ENCODE results near the gene TXNL4A. TPM values are rescaled to one million over a fixed set of nuclear protein-coding genes. Genes with fewer than 3 reads are reported as not detected.
"Not testable (repeated sequence)": the region's sequence is repeated elsewhere in the genome, so short reads cannot be mapped to it uniquely, and the experiment has no call there.

The TXNL4A gene
- total and polyA plus RNA-seq, 2 donors (not counting 1 experiment from before 2014, with no cell fraction given), result 38.9 to 67.8 TPM

DNA sequence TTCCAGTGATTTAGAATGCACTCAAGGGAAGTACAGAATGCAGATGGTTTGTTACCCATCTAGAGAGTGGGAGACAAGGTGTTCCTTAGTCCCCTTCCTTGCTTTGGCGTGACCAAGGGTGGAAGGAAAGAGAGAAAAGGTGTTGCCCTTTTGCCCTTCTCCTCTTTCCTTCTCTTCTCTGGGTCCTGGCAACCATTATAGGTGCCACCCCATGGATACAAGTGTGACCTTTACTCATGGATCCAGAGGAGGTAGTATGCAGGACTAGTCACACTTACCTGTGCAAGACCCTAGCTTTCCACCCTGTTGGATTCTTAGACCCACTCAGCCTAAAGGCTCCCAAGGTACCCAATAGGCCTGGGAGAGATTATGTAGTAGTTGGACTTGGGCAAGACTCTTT, 34.2 kb upstream of the TXNL4A start:
- Histone ChIP-seq H3K27me3 (replicated peaks in 1 of 4; ENCODE audit: control extremely low read depth in 1 of 4, control insufficient read depth in 3 of 4, insufficient read depth in 4 of 4, low read length in 3 of 4) (no peaks in the 10 kb centered on the region), H3K4me3 (ENCODE audit: control extremely low read depth in 1 of 5, extremely low read depth in 1 of 5, insufficient read depth in 1 of 5, low read depth in 2 of 5, low read length in 4 of 5) (no peak overlapping the region), H3K9me3 (ENCODE audit: control extremely low read depth in 1 of 3, control insufficient read depth in 2 of 3, insufficient read depth in 1 of 3, low read length in 2 of 3) (peaks cover 14 to 86% (median 45%) of the 10 kb centered on the region in 3 donors), H3K36me3 (replicated peaks in 1 of 2; ENCODE audit: control extremely low read depth in 1 of 2, control insufficient read depth in 1 of 2, extremely low read depth in 1 of 2, insufficient read depth in 2 of 2, low read length in 1 of 2) (no peaks in the 10 kb centered on the region), H4K20me1 (ENCODE audit: control insufficient read depth, insufficient read depth, low read length, poor library complexity, severe bottlenecking) (no peaks in the 10 kb centered on the region), H3K79me2 (ENCODE audit: control insufficient read depth, insufficient read depth, low read length) (no peaks in the 10 kb centered on the region), H3K4me2 (replicated peaks; ENCODE audit: low read depth, low read length, poor library complexity, severe bottlenecking) (no peak overlapping the region), H3K9ac (ENCODE audit: low read length) (no peak overlapping the region), H3K4me1 (ENCODE audit: control insufficient read depth in 2 of 2, insufficient read depth in 2 of 2, low read length in 2 of 2) (no peaks in the 10 kb centered on the region), H3K27ac (ENCODE audit: low read length in 2 of 2) (no peak overlapping the region), H2AFZ (ENCODE audit: insufficient read depth, low read depth, low read length, poor library complexity, severe bottlenecking) (no peak overlapping the region)
- no peak for TF ChIP-seq EZH2 (IDR thresholded peaks at IDR 0.05; ENCODE audit: borderline replicate concordance, insufficient read depth, low read depth, low read length, poor library complexity, severe bottlenecking)
- TF ChIP-seq, protein P1, sequence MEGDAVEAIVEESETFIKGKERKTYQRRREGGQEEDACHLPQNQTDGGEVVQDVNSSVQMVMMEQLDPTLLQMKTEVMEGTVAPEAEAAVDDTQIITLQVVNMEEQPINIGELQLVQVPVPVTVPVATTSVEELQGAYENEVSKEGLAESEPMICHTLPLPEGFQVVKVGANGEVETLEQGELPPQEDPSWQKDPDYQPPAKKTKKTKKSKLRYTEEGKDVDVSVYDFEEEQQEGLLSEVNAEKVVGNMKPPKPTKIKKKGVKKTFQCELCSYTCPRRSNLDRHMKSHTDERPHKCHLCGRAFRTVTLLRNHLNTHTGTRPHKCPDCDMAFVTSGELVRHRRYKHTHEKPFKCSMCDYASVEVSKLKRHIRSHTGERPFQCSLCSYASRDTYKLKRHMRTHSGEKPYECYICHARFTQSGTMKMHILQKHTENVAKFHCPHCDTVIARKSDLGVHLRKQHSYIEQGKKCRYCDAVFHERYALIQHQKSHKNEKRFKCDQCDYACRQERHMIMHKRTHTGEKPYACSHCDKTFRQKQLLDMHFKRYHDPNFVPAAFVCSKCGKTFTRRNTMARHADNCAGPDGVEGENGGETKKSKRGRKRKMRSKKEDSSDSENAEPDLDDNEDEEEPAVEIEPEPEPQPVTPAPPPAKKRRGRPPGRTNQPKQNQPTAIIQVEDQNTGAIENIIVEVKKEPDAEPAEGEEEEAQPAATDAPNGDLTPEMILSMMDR (IDR thresholded peaks at IDR 0.05), result no peak
- ATAC-seq (ENCODE audit: low read depth), result no peak
- Mint-ChIP-seq H3K27ac (no peak overlapping the region), H3K4me1 (no peaks in the 10 kb centered on the region), H3K4me3 (no peak overlapping the region), H3K27me3 (no peaks in the 10 kb centered on the region), H3K9me3 (ENCODE audit: insufficient read depth) (peaks cover 29% of the 10 kb centered on the region)
- POLR2A ChIA-PET, result no interaction called here
- CTCF ChIA-PET, result no interaction called here
- WGBS (ENCODE audit: insufficient coverage), result no CpG with 5 or more reads among the region's 1 CpG
- DNase-seq, result peak; percentile 62
- intact Hi-C loops (cut with micrococcal nuclease), result no loop called here

DNA sequence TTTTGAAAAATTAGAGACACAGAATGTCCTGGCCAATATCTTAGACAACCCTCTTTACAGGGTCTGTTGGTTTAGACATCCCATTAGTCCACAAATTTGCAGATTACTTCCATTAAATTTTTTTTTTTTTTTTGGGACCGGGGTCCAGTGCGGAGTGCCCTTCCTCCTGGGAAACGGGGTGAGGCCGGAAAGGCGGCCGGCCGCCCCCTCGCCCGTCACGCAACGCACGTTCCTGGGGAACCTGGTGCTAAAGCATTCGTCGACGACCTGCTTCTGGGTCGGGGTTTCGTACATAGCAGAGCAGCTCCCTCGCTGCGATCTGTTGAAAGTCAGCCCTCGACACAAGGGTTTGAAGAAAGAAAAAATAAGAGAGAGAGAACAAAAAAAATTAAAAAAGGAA, 24.4 kb upstream of the TXNL4A start:
- intact Hi-C loops (cut with micrococcal nuclease), result no loop called here
- 99% methylated on average over 19 of the region's 20 CpGs for WGBS (ENCODE audit: insufficient coverage)
- DNase-seq (no peak), ATAC-seq (ENCODE audit: low read depth) (no peak)
- no peaks in the 10 kb centered on the region for H3K36me3 ChIP-seq (replicated peaks in 1 of 2; ENCODE audit: control extremely low read depth in 1 of 2, control insufficient read depth in 1 of 2, extremely low read depth in 1 of 2, insufficient read depth in 2 of 2, low read length in 1 of 2)
- H3K9me3 ChIP-seq (ENCODE audit: control extremely low read depth in 1 of 3, control insufficient read depth in 2 of 3, insufficient read depth in 1 of 3, low read length in 2 of 3), result peaks cover 0 to 50% (median 0%) of the 10 kb centered on the region in 3 donors
- Mint-ChIP-seq H3K27me3 (no peaks in the 10 kb centered on the region), H3K4me1 (no peaks in the 10 kb centered on the region), H3K9me3 (ENCODE audit: insufficient read depth) (peaks cover 22% of the 10 kb centered on the region), H3K27ac (no peak overlapping the region), H3K4me3 (no peak overlapping the region)
- no peak overlapping the region for H3K4me3 ChIP-seq (ENCODE audit: control extremely low read depth in 1 of 5, extremely low read depth in 1 of 5, insufficient read depth in 1 of 5, low read depth in 2 of 5, low read length in 4 of 5)
- H3K79me2 ChIP-seq (ENCODE audit: control insufficient read depth, insufficient read depth, low read length), result no peaks in the 10 kb centered on the region
- TF ChIP-seq EZH2 (IDR thresholded peaks at IDR 0.05; ENCODE audit: borderline replicate concordance, insufficient read depth, low read depth, low read length, poor library complexity, severe bottlenecking), result no peak
- TF ChIP-seq, protein P1 (IDR thresholded peaks at IDR 0.05), result no peak
- no peak overlapping the region for H3K4me2 ChIP-seq (replicated peaks; ENCODE audit: low read depth, low read length, poor library complexity, severe bottlenecking)
- H2AFZ ChIP-seq (ENCODE audit: insufficient read depth, low read depth, low read length, poor library complexity, severe bottlenecking), result no peak overlapping the region
- ChIA-PET CTCF (no interaction called here), POLR2A (no interaction called here)
- H3K27me3 ChIP-seq (replicated peaks in 1 of 4; ENCODE audit: control extremely low read depth in 1 of 4, control insufficient read depth in 3 of 4, insufficient read depth in 4 of 4, low read length in 3 of 4), result no peaks in the 10 kb centered on the region
- H3K4me1 ChIP-seq (ENCODE audit: control insufficient read depth in 2 of 2, insufficient read depth in 2 of 2, low read length in 2 of 2), result no peaks in the 10 kb centered on the region
- H3K9ac ChIP-seq (ENCODE audit: low read length), result no peak overlapping the region
- H3K27ac ChIP-seq (ENCODE audit: low read length in 2 of 2), result no peak overlapping the region
- no peaks in the 10 kb centered on the region for H4K20me1 ChIP-seq (ENCODE audit: control insufficient read depth, insufficient read depth, low read length, poor library complexity, severe bottlenecking)

DNA sequence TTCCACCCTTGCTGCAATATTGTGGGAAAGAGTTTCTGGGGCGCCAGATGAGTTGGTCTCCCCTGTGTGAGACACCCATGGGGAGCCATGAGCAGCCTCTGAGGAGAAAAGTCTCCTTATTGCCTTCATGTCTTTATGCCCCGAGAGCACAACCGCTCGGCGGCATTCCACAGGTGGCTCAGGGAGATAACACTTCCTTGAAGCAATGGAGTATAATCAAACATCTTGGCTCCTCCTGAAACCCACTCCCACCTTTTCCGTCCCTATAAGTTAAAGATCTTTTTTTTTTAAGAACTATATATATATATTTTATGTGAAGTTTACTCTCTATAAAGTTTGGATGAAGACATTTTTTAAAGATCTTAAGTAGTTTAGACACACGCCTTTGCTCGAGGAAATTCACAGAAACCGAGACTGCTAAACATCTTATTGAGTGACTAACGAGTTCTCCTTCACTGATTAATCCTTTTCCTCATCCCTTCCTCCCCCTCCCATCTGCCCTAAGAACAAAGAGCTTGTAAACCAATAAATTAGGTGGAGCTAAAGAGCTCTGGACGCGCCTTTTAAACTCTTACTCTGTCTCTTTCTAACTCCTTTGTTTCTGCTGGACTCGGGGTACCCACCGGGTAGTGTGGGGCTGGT, 23.3 kb upstream of the TXNL4A start:
- WGBS (ENCODE audit: insufficient coverage), result 100% methylated on average over 1 of the region's 14 CpGs
- H3K4me1 Mint-ChIP-seq; H4K20me1 ChIP-seq (ENCODE audit: control insufficient read depth, insufficient read depth, low read length, poor library complexity, severe bottlenecking); intact Hi-C loops (cut with micrococcal nuclease); H3K4me3 Mint-ChIP-seq; H3K27ac ChIP-seq (ENCODE audit: low read length in 2 of 2); H2AFZ ChIP-seq (ENCODE audit: insufficient read depth, low read depth, low read length, poor library complexity, severe bottlenecking); H3K4me1 ChIP-seq (ENCODE audit: control insufficient read depth in 2 of 2, insufficient read depth in 2 of 2, low read length in 2 of 2); DNase-seq; H3K79me2 ChIP-seq (ENCODE audit: control insufficient read depth, insufficient read depth, low read length); CTCF ChIA-PET; H3K4me3 ChIP-seq (ENCODE audit: control extremely low read depth in 1 of 5, extremely low read depth in 1 of 5, insufficient read depth in 1 of 5, low read depth in 2 of 5, low read length in 4 of 5); H3K36me3 ChIP-seq (replicated peaks in 1 of 2; ENCODE audit: control extremely low read depth in 1 of 2, control insufficient read depth in 1 of 2, extremely low read depth in 1 of 2, insufficient read depth in 2 of 2, low read length in 1 of 2); H3K9ac ChIP-seq (ENCODE audit: low read length); H3K4me2 ChIP-seq (replicated peaks; ENCODE audit: low read depth, low read length, poor library complexity, severe bottlenecking); H3K27me3 Mint-ChIP-seq; POLR2A ChIA-PET; H3K27ac Mint-ChIP-seq; ATAC-seq (ENCODE audit: low read depth); H3K27me3 ChIP-seq (replicated peaks in 1 of 4; ENCODE audit: control extremely low read depth in 1 of 4, control insufficient read depth in 3 of 4, insufficient read depth in 4 of 4, low read length in 3 of 4): not testable (repeated sequence)
- H3K9me3 ChIP-seq (ENCODE audit: control extremely low read depth in 1 of 3, control insufficient read depth in 2 of 3, insufficient read depth in 1 of 3, low read length in 2 of 3), result peaks cover 0 to 51% (median 2%) of the 10 kb centered on the region in 3 donors
- H3K9me3 Mint-ChIP-seq (ENCODE audit: insufficient read depth), result peaks cover 22% of the 10 kb centered on the region

All from B cell (primary cell).